Measurements from ENCODE around the gene DPP10. TPM values are rescaled to one million over a fixed set of nuclear protein-coding genes. Genes with fewer than 3 reads are reported as not detected.
A peak's percentile ranks its signal among the peaks of the same experiment; 100 is the strongest.

The DPP10 gene
- total and polyA plus RNA-seq, 2 of the 13 experiments (the other 11 are each of a cell fraction or from before 2014, with no cell fraction given), result 0.95 to 1.7 TPM

DNA sequence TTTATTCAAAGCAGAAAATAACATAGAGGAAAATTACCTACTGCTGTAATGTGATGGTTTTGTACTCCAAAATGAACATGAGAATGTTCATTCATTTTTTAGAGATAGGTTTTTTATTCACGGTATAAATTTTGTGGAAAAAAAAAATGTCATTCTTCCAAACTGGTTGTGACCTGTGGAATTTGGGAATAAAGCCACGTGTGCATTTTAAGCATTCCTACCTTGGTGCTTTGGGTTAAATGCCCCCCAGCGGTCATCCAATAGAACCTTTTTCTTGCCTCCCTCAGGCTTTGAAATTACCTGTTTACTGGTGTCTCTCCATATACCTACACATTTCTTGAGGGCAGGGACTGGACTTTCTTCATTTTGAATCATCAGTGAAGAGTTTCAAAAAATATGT, 740.7 kb downstream of the DPP10 start:
- no peaks in the 10 kb centered on the region for H4K20me1 ChIP-seq (ENCODE audit: insufficient read depth, low read length)
- no peak overlapping the region for H3K4me2 ChIP-seq (ENCODE audit: low read depth, low read length)
- no peak for TF ChIP-seq NFRKB (IDR thresholded peaks at IDR 0.05)
- no peak for TF ChIP-seq ZNF17 (CRISPR knock-in tag; IDR thresholded peaks at IDR 0.05)
- no peak for TF ChIP-seq ZNF567 (CRISPR knock-in tag; IDR thresholded peaks at IDR 0.05; ENCODE audit: borderline replicate concordance)
- TF ChIP-seq ZFX (CRISPR knock-in tag; IDR thresholded peaks at IDR 0.05; ENCODE audit: low read depth), result no peak
- 0 out of 2 replicates have a peak, but pooled peaks have one; percentile 20 for TF ChIP-seq MAFF (IDR thresholded peaks at IDR 0.05; ENCODE audit: low read depth, low read length)
- TF ChIP-seq PAX8 (CRISPR knock-in tag; IDR thresholded peaks at IDR 0.05; ENCODE audit: borderline replicate concordance), result no peak
- TF ChIP-seq MAFK (conservative IDR thresholded peaks at IDR 0.05 in 1 of 2, IDR thresholded peaks at IDR 0.05 in 1 of 2; ENCODE audit: low read length in 2 of 2), result peak in 1 of 2 experiments; percentile 30; a peak in 1 of 4 replicates
- H2AFZ ChIP-seq (ENCODE audit: low read length), result no peak overlapping the region
- no peaks in the 10 kb centered on the region for H3K27me3 ChIP-seq (ENCODE audit: control insufficient read depth in 1 of 2, insufficient read depth in 2 of 2, low read length in 2 of 2)
- intact Hi-C loops (cut with micrococcal nuclease; ENCODE audit: unreplicated experiment) (no loop called here), in situ Hi-C loops (cut with HindIII; ENCODE audit: extremely low pct_ligation_motif_present, low pct_unique_long_range_greater_than_20kb) (no loop called here)
- no peaks in the 10 kb centered on the region for H3K36me3 ChIP-seq (replicated peaks in 1 of 2; ENCODE audit: control insufficient read depth in 1 of 2, insufficient read depth in 2 of 2, low read length in 2 of 2)
- H3K9me3 ChIP-seq (ENCODE audit: low read length), result peaks cover 12% of the 10 kb centered on the region; the same call in 1 of the 2 replicates
- FAIRE-seq (no peak), ATAC-seq (no peak), DNase-seq (ENCODE audit: low spot score) (no peak)
- WGBS (ENCODE audit: low lambda C conversion rate), result 20% methylated on average over 3 of the region's 3 CpGs
- H3K79me2 ChIP-seq (ENCODE audit: insufficient read depth, low read length), result no peaks in the 10 kb centered on the region
- ChIA-PET CTCF (ENCODE audit: low intra/inter-chr PET ratio, low total read pairs) (no interaction called here), POLR2A (no interaction called here)
- H3K9ac ChIP-seq (ENCODE audit: insufficient read depth, low read depth, low read length), result no peak overlapping the region
- H3K27ac ChIP-seq (ENCODE audit: extremely low read length, insufficient read depth, low read length), result no peak overlapping the region
- H3K4me1 ChIP-seq (ENCODE audit: insufficient read depth, low read length), result no peaks in the 10 kb centered on the region
- no peak overlapping the region for H3K4me3 ChIP-seq (replicated peaks in 1 of 3; ENCODE audit: insufficient read depth in 1 of 3, low read depth in 2 of 3, low read length in 3 of 3)
- BruUV-seq (replicated peaks), result no TSS peak

- no TSS peak for BruUV-seq (replicated peaks)
- CTCF ChIA-PET (ENCODE audit: low intra/inter-chr PET ratio, low total read pairs), result no interaction called here
- DNase-seq (ENCODE audit: low spot score) (no peak), ATAC-seq (no peak), FAIRE-seq (no peak)
- Histone ChIP-seq H3K27ac (ENCODE audit: extremely low read length, insufficient read depth, low read length) (no peak overlapping the region), H3K4me1 (ENCODE audit: insufficient read depth, low read length) (no peaks in the 10 kb centered on the region), H4K20me1 (ENCODE audit: insufficient read depth, low read length) (no peaks in the 10 kb centered on the region), H3K9ac (ENCODE audit: insufficient read depth, low read depth, low read length) (no peak overlapping the region), H3K36me3 (replicated peaks in 1 of 2; ENCODE audit: control insufficient read depth in 1 of 2, insufficient read depth in 2 of 2, low read length in 2 of 2) (no peaks in the 10 kb centered on the region), H2AFZ (ENCODE audit: low read length) (no peak overlapping the region), H3K27me3 (ENCODE audit: control insufficient read depth in 1 of 2, insufficient read depth in 2 of 2, low read length in 2 of 2) (no peaks in the 10 kb centered on the region), H3K4me2 (ENCODE audit: low read depth, low read length) (no peak overlapping the region), H3K4me3 (replicated peaks in 1 of 3; ENCODE audit: insufficient read depth in 1 of 3, low read depth in 2 of 3, low read length in 3 of 3) (no peak overlapping the region), H3K79me2 (ENCODE audit: insufficient read depth, low read length) (no peaks in the 10 kb centered on the region), H3K9me3 (ENCODE audit: low read length) (peaks cover 20% of the 10 kb centered on the region; the same call in 1 of the 2 replicates)
- TF ChIP-seq, protein P1, sequence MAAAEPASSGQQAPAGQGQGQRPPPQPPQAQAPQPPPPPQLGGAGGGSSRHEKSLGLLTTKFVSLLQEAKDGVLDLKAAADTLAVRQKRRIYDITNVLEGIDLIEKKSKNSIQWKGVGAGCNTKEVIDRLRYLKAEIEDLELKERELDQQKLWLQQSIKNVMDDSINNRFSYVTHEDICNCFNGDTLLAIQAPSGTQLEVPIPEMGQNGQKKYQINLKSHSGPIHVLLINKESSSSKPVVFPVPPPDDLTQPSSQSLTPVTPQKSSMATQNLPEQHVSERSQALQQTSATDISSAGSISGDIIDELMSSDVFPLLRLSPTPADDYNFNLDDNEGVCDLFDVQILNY (CRISPR knock-in tag; conservative IDR thresholded peaks at IDR 0.05), result no peak
- no peak for TF ChIP-seq HNRNPUL1 (IDR thresholded peaks at IDR 0.05; ENCODE audit: low read depth, low read length)
- POLR2A ChIA-PET, result no interaction called here
- WGBS (ENCODE audit: low lambda C conversion rate), result 77% methylated on average over 9 of the region's 13 CpGs
- in situ Hi-C loops (cut with HindIII; ENCODE audit: extremely low pct_ligation_motif_present, low pct_unique_long_range_greater_than_20kb), result no loop called here
- intact Hi-C loops (cut with micrococcal nuclease; ENCODE audit: unreplicated experiment), result no loop called here
Measured at GRCh38 chr2:115190459-115190858, 748.0 kb downstream of the DPP10 start.

Data from HepG2 (cell line).